NCI-H460 (cell line): ENCODE results near the gene CCDC89. TPM values are rescaled to one million over a fixed set of nuclear protein-coding genes. Genes with fewer than 3 reads are reported as not detected.
A peak's percentile ranks its signal among the peaks of the same experiment; 100 is the strongest.

Experiments used
- DNase-seq: peaks from one replicate; pipeline ENCODE4 v3.0.0-alpha.2; 2016; ENCODE audit warnings: low read depth; ENCODE audit errors: extremely low read depth
- polyA plus RNA-seq: library from polyadenylated mRNA; depleted of rRNA; stranded (reverse); fragments of >200 nt; gene quantifications from 2 replicates; pipeline ENCODE4 v1.2.3, GENCODE V29; 2014; cell fraction: nucleus; rRNA removed
- total RNA-seq: library from RNA; depleted of rRNA; stranded (reverse); fragments of >200 nt; shearing (Covaris generic); gene quantifications from 2 replicates; pipeline ENCODE4 v1.2.3, GENCODE V29; 2014; rRNA removed

The CCDC89 gene
- not detected in 2 replicates for total RNA-seq
- polyA plus RNA-seq = not detected in 2 replicates

DNA sequence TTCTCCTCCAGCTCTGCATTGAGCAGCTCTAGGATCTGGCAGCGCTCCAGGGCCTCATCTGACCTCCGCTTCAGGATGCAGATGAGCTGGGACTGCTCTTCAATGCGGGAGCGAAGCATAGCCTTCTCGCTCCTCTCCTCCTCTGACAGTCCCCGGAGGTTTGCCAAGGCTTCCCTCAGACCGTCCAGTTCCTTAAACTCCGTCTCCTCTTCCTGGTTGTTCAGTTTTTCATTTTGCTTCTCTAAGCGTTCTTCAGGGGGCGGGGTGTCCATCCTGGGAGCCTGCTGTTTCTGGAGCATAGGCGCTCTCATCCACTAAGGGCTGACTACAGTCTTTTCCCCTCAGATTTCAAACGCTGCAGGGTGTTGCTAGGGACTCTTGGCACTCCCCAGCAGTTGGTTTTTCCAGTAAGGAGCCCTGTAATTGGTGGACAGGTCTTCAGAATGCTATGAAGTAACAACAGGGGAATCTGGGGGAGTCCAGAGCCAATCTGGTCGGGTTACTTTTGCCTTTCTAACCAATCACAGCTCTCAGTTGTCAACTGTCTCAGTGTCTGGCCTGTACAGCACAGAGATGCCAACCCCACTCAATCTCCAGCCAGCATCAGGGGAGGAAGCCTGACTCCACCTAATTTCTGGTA lies at the start of gene CCDC89:
TSS of gene CCDC89 (minus strand) at position 376 of the 640 bp plus-strand sequence. CDS start at position 311, 65 bp downstream.
- DNase-seq = no peak

DNA sequence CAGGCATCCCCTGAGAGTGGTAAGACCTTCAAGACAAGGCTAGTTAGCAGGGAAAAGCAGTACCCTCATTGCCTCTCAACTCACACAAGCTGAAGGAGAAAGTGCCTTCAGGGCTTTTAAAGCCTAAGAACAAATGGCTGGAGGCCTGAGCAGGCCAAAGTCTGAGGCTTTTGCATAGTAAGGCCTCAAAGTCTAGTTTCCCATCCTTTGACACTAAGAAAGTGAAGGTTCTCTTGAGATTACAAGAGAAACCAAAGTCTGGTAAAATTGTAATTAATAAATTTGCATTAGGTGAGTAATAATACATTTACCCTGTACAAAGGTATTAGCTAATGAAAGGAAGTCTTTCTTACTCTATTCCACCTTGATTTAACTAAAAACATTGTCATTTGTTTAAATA lies 47.0 kb upstream of the CCDC89 start:
- no peak for DNase-seq

DNA sequence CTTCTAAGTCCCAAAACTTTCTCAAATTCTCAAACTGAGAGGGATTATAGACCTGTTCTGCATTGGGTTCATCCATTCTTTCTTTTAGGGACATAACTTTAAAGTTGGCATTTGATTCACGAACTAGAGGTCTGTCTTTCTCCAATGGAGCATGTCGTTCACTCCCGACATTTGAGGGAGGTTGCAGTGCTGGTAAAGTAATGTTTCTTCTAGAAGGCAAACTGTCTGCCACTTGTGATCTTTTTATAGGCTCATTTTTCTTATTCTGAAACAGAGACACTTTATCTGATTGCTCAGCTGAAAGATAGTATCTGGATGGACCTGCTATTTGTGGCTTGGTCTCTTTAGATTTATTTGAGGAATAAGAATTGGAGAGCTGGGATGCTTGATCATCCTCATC lies 40.4 kb upstream of the CCDC89 start:
- no peak for DNase-seq

DNA sequence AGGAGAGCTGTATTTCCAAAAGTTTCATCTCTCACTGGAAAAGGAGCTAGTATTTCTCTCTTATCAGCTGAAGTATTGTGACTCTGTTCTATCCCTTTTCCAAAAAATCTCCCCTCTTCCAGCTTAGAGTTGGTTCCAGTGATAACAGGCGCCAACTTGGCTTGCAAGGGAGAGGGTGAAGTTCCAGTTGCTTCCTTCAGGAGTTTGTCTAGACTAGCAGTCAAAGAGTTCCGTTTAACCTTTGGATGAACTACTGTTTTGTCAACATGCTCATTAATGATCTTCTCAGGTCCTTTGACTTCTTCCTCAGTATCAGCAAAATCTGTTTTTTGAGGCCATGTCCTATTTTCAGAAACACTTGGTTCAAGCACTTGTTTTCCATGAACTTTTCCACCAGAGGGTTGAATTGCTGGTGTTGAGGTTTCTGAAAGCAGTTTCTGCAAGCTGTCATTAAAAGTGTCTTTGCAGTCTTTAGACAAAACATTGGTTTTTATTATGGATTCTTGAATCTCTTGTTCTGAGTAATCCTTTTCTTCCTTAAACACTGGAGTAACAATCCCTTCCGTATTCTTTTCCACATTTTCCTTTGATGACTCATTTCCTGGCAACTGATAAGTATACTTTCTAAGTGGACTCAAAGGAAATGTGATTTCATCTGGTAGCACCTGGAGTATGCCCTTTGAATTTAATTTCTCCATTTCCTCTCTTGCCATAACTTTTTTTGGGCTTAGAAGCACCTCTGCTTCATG lies 39.7 kb upstream of the CCDC89 start:
- no peak for DNase-seq

DNA sequence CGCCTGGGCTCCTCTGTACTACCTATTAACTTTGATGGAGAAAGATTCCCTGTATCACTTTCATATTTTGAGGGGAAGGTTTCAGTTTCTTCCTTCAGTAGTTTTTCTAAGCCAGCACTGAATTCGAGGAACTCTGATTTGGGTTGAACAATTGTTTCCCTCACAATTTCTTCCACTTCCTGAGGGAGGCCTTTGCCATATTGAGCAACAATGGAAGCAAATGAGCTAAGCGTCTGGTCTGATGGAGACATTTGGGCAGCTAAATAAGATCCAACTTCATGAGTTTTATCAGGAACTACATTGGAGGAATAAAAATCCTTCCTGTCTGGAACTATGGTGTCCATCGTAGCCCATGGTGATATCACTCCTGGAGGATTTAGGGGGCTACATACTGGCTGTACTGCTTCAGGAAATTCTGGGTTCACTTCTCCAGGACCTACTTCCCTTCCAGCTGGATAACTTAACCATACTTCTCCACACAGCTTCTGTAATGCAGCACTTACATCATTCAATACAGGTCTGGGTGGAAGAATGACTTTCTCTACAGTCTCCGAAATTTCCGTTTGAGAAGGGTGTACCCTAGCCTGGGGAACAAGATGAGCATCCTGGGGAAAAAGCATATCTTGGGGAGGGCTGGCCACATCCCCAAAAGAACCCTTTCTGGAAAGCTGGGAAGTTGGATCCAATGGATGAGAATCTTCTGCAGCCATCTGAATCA lies 38.9 kb upstream of the CCDC89 start:
- no peak for DNase-seq

DNA sequence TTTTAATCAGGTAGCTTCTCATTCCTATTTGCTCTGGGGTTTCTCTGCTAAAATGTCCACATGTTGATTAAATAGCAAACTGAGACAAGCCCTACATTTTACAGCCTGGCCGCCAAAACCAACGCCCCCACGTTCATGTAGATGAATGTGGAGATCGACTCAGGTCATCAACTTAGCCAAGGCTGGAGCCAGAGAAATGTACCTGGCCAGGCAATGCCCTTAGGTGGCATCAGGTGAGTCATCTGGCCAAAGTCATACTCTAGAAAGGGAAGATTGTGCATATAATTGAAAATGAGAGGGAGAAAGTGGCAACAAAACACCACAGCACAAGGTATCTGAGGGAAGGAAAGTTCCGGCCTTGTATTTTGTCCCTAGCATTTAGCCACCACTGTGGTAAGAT lies 37.1 kb upstream of the CCDC89 start:
- no peak for DNase-seq

DNA sequence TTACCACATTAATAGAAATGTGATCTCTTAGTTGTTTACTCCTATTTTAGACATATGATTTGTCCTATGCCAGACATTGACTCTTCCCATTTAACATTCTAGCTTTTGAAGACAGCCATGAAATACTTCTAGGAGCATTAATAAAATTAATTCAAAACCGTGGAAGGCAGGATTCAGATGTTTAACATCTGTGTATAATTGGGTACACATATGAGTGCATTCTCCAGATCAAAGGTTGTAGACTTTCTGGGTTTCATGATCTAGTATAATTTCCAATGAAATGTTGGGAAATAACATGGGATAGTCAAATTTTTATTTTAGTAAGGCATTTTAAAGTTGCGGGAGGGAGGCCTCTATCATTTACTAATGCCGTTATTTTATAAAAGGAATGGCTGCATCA lies 35.2 kb upstream of the CCDC89 start:
- DNase-seq = no peak

DNA sequence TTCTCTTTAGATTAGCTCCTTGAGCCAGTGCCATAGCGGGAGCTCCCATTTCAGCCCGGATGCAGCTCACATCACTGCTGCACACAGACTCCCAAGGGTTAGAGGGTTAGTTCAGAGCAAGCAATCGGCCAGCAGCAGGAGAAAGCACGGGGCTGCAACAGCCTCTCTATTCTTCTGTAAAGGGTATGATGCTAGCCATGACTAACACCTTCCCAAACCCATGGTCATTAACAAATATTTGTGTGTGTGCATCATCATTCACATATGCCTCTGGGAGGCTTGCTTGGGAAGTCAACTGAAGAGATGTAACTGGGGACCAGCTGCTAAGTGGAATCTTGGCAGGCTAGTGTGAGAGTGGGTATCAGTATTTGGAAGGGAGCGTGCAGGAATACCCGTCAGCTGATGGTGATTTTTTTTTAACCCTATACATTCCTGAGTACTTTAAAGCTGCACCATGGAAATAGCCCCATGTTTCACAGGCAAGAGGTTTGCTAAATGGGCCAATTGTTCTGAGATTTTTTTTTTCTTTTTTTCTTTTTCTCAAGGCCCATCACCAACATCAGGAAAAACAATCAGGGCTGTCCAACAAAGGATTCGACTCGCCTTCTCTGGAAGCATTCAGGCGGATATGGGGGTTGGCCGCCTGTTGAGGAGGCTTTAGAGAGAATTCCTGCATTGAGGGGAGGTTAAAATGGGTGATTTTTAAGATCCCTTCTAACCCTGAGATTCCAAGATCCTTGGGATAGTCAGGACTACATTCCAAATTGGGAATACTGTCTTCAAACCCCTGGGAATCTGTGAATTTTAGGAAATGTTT lies 33.2 kb upstream of the CCDC89 start:
- peak; percentile 83 for DNase-seq

DNA sequence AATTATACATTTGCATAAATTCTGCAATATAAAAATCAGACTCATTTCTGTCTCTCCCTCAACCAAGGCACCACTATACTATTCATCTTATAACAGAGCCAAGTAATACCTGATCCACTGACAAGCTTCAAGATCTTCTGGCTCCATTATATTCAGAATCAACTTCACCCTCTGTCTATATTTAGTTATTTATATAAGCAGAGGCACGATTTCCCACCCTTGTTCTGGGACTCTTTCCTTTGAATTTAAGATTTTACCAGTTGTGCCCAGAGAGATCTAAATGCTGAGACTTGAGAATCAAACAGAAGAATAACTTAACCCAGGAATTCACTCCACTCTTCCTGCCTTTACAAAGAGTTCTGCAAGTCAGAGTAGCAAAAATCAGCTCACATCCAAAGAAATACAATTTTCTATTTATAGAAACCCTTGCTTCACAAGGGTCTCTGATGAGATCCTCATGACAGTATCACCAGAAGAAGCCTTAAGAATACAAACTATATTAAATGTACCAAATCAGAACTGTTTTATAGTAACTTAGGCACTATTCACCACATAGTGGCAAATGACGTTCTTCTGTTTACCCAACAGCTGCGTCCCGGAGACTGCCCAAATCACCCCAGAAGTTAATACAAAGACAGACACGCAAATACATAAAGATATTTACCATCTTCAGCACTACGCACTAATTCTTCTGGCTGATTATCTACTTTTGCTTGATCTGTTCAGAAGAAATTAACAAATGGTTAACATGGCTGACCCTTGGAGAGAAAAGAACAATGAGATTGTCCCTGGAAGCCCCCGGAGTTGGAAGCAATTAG lies 32.3 kb upstream of the CCDC89 start:
- DNase-seq = no peak

DNA sequence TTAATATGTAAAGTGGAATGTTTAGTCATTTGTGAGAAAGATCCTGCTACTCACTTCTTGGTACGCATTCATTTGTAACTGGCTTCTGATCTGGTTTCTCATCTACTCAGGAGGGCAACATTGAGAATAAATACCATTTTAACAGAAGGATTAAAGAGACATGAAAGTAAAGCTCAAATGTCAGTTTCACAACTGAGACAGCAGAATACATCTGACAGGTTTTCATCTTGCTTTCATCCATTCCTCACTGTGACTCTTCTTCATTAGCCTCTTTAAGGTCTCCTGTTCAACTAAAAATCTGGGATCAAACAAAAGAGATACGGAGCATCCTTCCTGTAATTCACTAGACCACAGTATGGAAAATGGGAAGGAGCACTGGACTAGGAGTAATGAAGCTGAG lies 31.4 kb upstream of the CCDC89 start:
- no peak for DNase-seq

DNA sequence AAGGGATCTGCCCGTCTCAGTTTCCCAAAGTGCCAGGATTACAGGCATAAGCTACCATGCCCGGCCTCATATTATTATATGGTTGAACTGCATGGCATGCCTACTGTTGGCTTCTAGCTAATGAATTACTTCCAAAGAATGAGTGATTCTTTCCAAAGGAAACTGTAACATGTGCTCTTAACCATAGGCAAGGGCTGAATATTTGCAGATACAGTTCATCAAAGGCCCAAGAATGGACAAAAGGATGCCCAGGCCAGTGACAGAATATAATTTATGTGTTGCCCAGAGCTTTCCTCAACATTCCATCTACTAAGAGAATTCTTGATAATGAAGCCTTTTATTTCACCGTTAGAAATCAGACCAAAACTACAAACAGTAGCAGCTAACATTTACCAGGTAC lies 27.0 kb upstream of the CCDC89 start:
- no peak for DNase-seq

DNA sequence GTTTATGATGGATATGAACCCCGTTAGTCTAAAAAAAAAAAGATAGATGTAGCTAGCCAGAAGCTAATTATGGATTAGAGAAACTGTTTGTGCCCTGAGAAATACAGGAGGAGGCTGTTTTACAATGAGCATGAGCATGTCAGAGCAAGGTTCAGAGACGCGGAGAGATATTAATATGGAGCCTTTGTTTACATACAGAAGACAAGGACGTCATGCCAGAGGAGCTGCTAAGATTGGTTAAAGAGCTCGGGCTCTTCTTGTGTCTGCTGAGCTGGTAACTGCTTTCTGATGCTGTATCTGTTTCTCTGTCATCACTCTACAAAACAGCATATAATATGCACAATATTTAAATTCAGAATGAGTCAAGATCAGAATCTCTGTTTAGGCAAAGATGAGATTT lies 24.9 kb upstream of the CCDC89 start:
- DNase-seq = no peak

DNA sequence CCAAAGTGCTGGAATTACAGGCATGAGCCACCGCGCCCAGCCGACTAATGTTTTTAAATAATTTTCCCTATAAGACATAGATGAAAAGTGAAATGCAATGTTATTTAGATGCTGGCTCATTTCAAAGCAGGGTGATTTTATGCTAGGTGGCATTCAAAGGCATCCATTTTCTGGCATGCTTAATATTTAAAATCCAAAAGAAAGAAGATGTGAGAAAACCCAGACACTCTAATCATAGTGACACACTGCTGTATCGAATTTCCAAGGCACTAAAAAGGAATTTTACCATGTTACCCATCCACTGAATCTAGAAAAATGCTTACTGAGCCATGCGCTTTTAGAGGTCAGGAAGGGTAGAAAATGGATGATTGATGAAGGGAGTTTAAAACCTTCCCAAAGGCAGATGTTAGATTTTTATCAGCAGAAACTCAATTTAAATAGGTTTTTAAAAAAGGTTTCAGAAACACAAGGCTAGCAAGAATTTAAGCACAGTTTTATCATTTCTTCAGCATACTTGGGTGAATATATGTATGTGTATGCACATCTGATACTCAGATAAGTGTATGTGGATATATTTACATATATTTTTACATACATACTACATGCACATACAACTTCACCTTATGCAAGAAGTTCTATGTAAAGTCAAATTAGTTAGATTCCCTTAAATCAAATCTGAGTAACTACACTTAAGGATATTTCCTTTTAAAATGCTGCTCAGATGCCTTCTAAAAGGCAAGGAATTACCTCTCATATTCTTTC lies 24.1 kb upstream of the CCDC89 start:
- DNase-seq = no peak

DNA sequence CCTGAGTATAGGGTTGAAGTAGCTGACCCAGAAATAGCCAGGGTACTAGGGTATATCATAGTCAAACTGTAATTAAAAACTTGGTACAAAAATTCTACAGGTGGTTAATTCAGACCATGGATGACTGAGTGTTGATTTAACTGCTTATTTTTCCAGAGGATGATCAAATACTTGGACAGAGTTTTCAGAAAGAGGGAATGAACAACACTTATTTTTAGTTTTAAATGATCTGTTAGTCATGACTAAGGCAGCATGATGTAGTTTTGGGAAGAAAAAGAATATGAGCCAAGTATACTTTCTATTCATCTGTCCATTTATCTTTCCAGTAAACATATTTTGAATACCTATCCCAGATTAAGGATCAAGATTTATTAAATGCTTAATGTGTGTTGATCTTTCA lies 19.8 kb upstream of the CCDC89 start:
- DNase-seq = no peak

DNA sequence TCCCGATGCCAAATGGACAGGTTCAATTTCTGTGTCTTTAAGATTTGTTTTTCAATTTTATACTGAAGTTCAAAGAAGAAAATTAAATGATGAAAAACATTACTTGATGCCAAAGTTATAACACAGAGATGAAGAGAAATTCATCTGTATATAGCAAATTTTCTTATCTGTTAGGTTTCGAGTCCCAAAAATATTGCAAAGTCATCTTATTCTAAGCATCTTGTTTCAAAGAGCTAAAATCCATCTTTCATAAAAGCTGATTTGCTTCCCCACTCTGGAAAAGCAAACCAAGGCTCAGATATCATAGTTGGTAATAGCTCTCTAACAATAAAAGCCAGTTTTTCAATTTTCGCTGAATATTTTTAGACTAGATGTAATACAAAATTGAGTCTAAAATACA lies 19.0 kb upstream of the CCDC89 start:
- no peak for DNase-seq

DNA sequence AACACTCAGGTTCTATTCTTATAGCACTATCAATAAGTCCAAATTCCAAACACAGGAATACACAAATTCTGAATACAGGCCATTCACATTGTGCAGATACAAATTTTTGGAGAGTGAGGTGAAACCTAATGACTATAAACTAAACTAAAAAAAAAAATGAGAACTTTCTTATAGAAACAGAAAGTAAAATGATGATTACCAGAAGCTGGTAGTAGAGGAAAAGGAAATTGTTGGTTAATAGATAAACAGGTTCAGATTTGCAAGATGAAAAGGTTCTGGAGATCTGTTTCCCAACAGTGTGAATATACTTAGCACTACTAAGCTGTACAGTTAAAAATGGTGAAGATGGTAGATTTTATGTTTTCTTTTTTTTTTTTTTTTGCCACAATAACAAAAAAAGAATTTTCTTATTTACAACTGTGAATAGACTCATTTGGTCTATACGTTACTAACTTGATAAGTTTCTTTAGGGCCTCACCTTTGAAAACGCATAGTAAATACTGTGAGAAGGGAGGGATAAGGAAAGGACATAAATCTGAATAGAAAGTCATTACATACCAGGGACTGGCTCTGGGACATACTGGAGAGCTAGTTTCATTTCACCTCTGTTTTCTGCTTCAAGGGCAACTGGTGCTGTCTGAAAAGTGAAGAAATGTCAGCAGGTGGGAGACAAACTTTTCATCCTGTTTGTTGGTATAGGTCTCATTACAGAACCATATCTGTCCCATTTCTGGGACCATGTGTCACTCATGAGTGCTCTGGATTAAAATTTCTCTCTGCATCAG lies 14.2 kb upstream of the CCDC89 start:
- no peak for DNase-seq

DNA sequence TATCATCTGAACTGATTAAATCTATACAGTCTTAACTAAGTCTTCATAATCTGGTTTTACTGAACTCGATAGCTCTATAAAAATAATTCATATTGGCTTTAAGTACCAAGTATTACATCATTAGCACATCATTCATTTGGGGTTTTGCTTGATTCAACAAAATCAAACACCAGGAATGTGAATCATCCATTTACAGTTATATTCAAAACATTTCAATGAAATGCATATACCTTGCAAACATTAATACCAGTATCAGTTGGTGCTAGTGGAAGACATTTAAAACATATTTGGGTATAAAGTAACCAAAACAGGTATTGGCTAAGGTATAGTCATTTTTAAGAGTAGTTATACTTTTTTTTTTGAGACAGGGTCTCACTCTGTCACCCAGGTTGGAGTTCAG lies 12.2 kb upstream of the CCDC89 start:
- no peak for DNase-seq

DNA sequence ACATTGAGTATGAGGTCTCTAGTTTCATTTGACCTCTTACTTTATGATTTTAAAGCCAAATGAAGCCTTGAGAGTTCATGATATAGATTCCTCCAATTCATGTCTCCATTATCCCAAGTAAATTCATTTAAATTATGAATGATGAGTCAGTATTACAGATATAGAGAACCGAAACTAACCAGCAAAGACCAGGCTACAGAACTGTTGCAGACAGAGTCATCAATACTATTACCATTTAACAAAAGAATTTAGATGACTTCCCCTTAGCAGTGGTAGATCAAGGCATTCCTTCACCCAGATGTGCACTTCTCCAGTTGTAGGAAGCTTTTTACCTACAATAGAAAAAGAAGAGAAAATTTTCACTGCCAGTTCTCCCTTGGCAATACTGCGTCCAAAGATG lies 11.8 kb upstream of the CCDC89 start:
- DNase-seq = no peak

DNA sequence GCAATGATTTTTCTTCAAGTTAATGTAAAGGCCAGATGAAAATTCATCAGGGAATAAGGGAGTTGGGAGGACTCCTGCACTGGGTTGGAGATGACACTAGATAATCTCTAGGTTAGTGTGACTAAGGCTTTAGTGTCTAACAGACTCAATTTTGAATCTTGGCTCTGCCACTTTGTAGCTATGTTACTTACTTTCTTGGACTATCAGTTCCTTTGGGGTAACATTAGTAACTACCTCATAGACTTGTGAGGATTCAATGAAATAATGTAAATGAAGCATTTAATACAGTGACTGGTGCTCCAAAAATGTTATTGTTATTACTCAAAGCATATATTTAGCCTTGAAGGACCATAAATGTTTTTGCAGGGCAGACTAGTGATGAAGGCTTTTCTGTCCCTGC lies 9.6 kb upstream of the CCDC89 start:
- no peak for DNase-seq
